AG04449 (cell line): ENCODE data around the gene NRARP.

Source experiments
- CTCF ChIA-PET: fragments of 350-600 bp; formaldehyde crosslinking; extraction: SDS; loops from one replicate; lab custom pipeline; 2021; ENCODE audit warnings: antibody characterized with exemption; lab: Yijun Ruan, JAX
- POLR2A ChIA-PET: fragments of 400-600, 350-600 bp; formaldehyde crosslinking; extraction: SDS; loops from one replicate; lab custom pipeline; 2020; ENCODE audit warnings: antibody characterized with exemption, inconsistent platforms; lab: Yijun Ruan, JAX
- DNase-seq: peaks from one replicate; pipeline ENCODE4 v3.0.0-alpha.2; 2010; ENCODE audit warnings: low read depth, low spot score
- H3K4me3 ChIP-seq: 2 replicates; pipeline ENCODE4 v1.5.1; 2011; ENCODE audit warnings: low read depth, mild to moderate bottlenecking, control low read depth, low read length
- TF ChIP-seq, protein P1 (sequence below): IDR thresholded peaks from one replicate; pipeline ENCODE4 v1.5.1; 2011; ENCODE audit warnings: mild to moderate bottlenecking, moderate library complexity, low read length, control low read depth, inconsistent platforms; ENCODE audit not compliant: insufficient read depth; ENCODE audit errors: missing control alignments

Gene NRARP

DNA sequence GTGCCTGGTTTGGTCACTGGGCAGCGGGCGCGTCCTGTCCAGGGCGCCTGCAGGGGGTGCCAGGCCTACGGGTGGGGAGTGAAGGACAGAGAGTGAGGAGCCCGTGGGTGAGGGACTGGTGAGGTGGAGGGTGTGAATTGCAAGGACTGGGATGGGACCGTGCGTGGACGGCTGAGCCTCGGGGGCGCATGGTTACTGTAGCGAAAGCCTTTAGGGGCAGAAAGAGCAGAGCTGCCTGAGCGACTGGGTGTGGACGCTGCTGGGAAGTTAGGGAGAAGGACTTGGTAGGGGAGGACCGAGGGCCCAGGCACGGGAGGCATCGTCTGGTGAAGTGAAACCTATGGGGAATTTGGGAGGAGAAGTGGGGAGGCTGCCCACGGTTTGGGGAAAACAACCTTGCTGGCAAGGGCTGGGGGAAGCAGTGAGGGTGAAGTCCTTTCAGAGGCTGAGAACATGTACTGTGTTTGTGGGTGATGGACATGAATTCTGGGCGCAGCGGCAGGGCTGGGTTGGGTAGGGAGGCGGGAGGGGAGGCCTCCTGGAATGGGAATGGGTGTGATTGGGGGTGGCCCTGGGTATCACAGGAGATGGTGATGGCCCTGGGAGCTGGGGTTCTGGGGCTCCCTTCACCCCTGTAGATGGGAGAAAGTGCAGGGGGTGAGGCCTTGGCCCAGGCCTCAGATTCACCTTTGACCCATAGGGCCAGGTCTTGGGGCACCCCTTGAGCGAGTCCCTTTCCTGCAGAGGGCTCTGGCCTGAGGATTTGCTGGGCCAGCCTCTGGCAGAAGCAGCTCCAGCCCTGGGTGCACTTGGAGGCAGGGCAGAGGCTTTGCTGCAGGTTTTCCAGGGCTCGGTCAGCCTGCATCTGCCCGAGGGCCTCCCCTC, 26.2 kb downstream of the NRARP start:
- ChIA-PET POLR2A (interaction anchor here (2.2 kb wide), 1 partner anchor 35 kb away, joined by 18 read pairs; the partner anchor contains the start of gene TUBB4B), CTCF (interaction anchor here (1.9 kb wide), 1 partner anchor 39 kb away, joined by 7 read pairs; no protein-coding TSS in a partner anchor)
- DNase-seq: no peak
- no peak overlapping the region for H3K4me3 ChIP-seq
- TF ChIP-seq, protein P1, sequence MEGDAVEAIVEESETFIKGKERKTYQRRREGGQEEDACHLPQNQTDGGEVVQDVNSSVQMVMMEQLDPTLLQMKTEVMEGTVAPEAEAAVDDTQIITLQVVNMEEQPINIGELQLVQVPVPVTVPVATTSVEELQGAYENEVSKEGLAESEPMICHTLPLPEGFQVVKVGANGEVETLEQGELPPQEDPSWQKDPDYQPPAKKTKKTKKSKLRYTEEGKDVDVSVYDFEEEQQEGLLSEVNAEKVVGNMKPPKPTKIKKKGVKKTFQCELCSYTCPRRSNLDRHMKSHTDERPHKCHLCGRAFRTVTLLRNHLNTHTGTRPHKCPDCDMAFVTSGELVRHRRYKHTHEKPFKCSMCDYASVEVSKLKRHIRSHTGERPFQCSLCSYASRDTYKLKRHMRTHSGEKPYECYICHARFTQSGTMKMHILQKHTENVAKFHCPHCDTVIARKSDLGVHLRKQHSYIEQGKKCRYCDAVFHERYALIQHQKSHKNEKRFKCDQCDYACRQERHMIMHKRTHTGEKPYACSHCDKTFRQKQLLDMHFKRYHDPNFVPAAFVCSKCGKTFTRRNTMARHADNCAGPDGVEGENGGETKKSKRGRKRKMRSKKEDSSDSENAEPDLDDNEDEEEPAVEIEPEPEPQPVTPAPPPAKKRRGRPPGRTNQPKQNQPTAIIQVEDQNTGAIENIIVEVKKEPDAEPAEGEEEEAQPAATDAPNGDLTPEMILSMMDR: no peak

- ChIA-PET CTCF (no interaction called here), POLR2A (interaction anchor here (1.4 kb wide), 1 partner anchor 10 kb away, joined by 3 read pairs; no protein-coding TSS in a partner anchor)
- no peak overlapping the region for H3K4me3 ChIP-seq
- TF ChIP-seq, protein P1: no peak
- DNase-seq: no peak
These were observed 26.9 kb downstream of the NRARP start for GRCh38 chr9:137275203-137275587.

DNA sequence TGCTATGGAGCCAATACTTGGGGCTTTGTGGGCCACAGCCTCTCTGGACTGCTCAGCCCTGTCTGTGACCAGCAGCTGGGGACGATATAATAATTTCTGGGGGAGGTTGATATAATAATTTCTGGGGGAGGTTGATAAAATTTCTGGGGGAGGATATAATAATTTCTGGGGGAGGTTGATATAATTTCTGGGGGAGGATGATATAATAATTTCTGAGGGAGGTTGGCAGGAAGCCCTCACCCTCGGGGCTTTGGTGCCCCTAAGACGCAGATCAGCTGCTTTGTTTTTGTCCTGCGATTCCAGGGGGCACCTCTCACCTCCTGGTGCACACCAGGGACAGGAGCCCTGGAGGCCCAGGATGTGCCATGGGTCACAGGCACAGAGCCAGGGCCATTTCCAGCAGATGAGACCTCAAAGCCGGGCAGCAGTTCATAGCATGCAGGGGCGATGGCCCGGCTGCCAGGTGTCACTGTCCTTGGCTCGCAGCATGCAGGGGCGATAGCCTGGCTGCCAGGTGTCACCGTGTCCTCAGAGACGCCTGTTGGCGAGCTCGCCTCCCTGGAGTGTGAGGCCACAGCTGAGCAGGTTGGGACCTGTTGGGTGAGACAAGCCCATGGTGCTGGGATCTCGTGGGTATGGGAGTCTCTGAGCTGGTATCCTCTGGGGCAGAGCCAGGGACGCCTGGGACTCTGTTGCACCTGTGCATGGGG, 28.3 kb downstream of the NRARP start:
- H3K4me3 ChIP-seq: no peak overlapping the region
- ChIA-PET POLR2A (interaction anchor here (1.2 to 1.4 kb wide), 2 partner anchors 9 to 33 kb away, joined by 3 to 4 read pairs; partner anchors contain the start of gene TUBB4B), CTCF (interaction anchor here (0.8 to 2.2 kb wide), 4 partner anchors 9 to 47 kb away, joined by 3 to 5 read pairs (median 3); partner anchors contain the start of gene RNF224)
- TF ChIP-seq, protein P1: no peak
- no peak for DNase-seq

- H3K4me3 ChIP-seq: no peak overlapping the region
- TF ChIP-seq, protein P1: no peak
- ChIA-PET POLR2A (interaction anchor here (0.8 kb wide), 1 partner anchor 32 kb away, joined by 3 read pairs; no protein-coding TSS in a partner anchor), CTCF (interaction anchor here (1.0 to 2.2 kb wide), 3 partner anchors 8 to 46 kb away, joined by 3 to 5 read pairs (median 3); partner anchors contain the start of gene RNF224)
- DNase-seq: no peak
These were observed 29.0 kb downstream of the NRARP start for GRCh38 chr9:137273095-137273490.

GRCh38 chr9:137272241-137273094, 29.6 kb downstream of the NRARP start:
- POLR2A ChIA-PET: interaction anchor here (0.8 kb wide), 1 partner anchor 32 kb away, joined by 3 read pairs; no protein-coding TSS in a partner anchor
- CTCF ChIA-PET: interaction anchor here (2.2 kb wide), 1 partner anchor 35 kb away, joined by 5 read pairs; no protein-coding TSS in a partner anchor
- TF ChIP-seq, protein P1: no peak
- no peak overlapping the region for H3K4me3 ChIP-seq
- DNase-seq: no peak
